Lung (tissue), 12 donors: ENCODE measurements around the gene URAD. TPM values are rescaled to one million over a fixed set of nuclear protein-coding genes. Genes with fewer than 3 reads are reported as not detected.
"Not testable (repeated sequence)": the region's sequence is repeated elsewhere in the genome, so short reads cannot be mapped to it uniquely, and the experiment has no call there.

Experiments used
- ATAC-seq: fragments of 200-7000 bp; cut with Tn5 transposase; one replicate; pipeline ENCODE4 v1.9.1; 2020; ENCODE audit warnings: moderate number of reproducible peaks; ENCODE audit not compliant: insufficient read depth, low FRiP score
- DNase-seq, 3 donors: peaks; one replicate each; pipeline ENCODE4 v3.0.0-alpha.2; 2013 to 2017
- H3K27ac ChIP-seq, 2 donors: one replicate each; pipeline ENCODE4 v1.5.1; 2013; ENCODE audit warnings: mild to moderate bottlenecking in 2 of 2, moderate library complexity in 2 of 2, control low read depth in 1 of 2, inconsistent platforms in 1 of 2, low read depth in 1 of 2, low read length in 1 of 2
- H3K27me3 ChIP-seq, 3 donors: one replicate each; pipeline ENCODE4 v1.5.1; 2013; ENCODE audit warnings: low read length in 2 of 3; ENCODE audit not compliant: control insufficient read depth in 3 of 3, insufficient read depth in 3 of 3
- H3K36me3 ChIP-seq, 4 donors: one replicate each; pipeline ENCODE4 v1.5.1; 2013; ENCODE audit warnings: low read length in 4 of 4, mild to moderate bottlenecking in 1 of 4, moderate library complexity in 1 of 4; ENCODE audit not compliant: control insufficient read depth in 4 of 4, insufficient read depth in 4 of 4
- H3K4me1 ChIP-seq, 5 donors: one replicate each; pipeline ENCODE4 v1.5.1; 2013; ENCODE audit warnings: low read length in 5 of 5, mild to moderate bottlenecking in 2 of 5, moderate library complexity in 1 of 5; ENCODE audit not compliant: control insufficient read depth in 5 of 5, insufficient read depth in 5 of 5
- H3K4me3 ChIP-seq: one replicate; pipeline ENCODE4 v1.5.1; 2013; ENCODE audit warnings: mild to moderate bottlenecking, control low read depth, moderate library complexity
- H3K9ac ChIP-seq, 2 donors: one replicate each; pipeline ENCODE4 v1.5.1; 2013; ENCODE audit warnings: low read length in 2 of 2, control low read depth in 1 of 2; ENCODE audit not compliant: insufficient read depth in 1 of 2
- H3K9me3 ChIP-seq, 4 donors: one replicate each; pipeline ENCODE4 v1.5.1; 2013; ENCODE audit warnings: low read length in 3 of 4, mild to moderate bottlenecking in 1 of 4, moderate library complexity in 1 of 4; ENCODE audit not compliant: control insufficient read depth in 4 of 4, insufficient read depth in 3 of 4
- CTCF ChIP-seq: IDR thresholded peaks from 2 replicates; pipeline ENCODE4 v1.5.1; 2012; ENCODE audit warnings: mild to moderate bottlenecking; ENCODE audit errors: control extremely low read depth, extremely low read depth
- WGBS, 2 donors: extraction: QIAGEN DNeasy Blood & Tissue Kit; methylation state at CpG; one replicate each; pipeline ENCODE4 v1.1.7; 2013; 5-methylcytosine and 5-hydroxymethylcytosine counted together
- polyA plus RNA-seq, 2 donors: library from polyadenylated mRNA; stranded (reverse); fragments of 200-250 nt; gene quantifications; one replicate each; pipeline ENCODE4 v1.2.1, GENCODE V29; 2013
- total RNA-seq, 2 donors: library from RNA; depleted of rRNA in 1 of 2; stranded (reverse); fragments of >200 nt in 1 of 2; gene quantifications; one replicate each; pipeline ENCODE4 v1.2.1, GENCODE V29; 2014 to 2021
- donor health status: control.
- donor health status: control.
- donor health status: Bipolar disorder and iron deficiency.
- donor health status: healthy.
- donor health status: DM: yes; HTN: yes; CAD: no.

URAD gene
- total and polyA plus RNA-seq, 4 donors = not detected

GRCh38 chr13:28012383-28012782, 23.9 kb upstream of the URAD start:
- no peak for TF ChIP-seq CTCF
- H3K4me1 ChIP-seq = no peaks in the 10 kb centered on the region
- H3K27ac ChIP-seq = no peak overlapping the region
- H3K9ac ChIP-seq = no peak overlapping the region
- H3K9me3 ChIP-seq = peaks cover 0 to 3% (median 0%) of the 10 kb centered on the region in 4 donors
- no peak overlapping the region for H3K4me3 ChIP-seq
- no peaks in the 10 kb centered on the region for H3K36me3 ChIP-seq
- WGBS, 2 donors = 85 to 97% methylated on average over 4 of the region's 4 CpGs
- DNase-seq (no peak), ATAC-seq (no peak)
- peaks cover 0 to 6% (median 0%) of the 10 kb centered on the region in 3 donors for H3K27me3 ChIP-seq

GRCh38 chr13:28010046-28010445, 21.6 kb upstream of the URAD start:
- Histone ChIP-seq H3K4me3 (no peak overlapping the region), H3K27ac (no peak overlapping the region), H3K4me1 (no peaks in the 10 kb centered on the region), H3K36me3 (no peaks in the 10 kb centered on the region), H3K27me3 (peaks cover 0 to under 1% (median 0%) of the 10 kb centered on the region in 3 donors), H3K9ac (no peak overlapping the region), H3K9me3 (peaks cover 0 to 3% (median 0%) of the 10 kb centered on the region in 4 donors)
- 73 to 79% methylated on average over 5 of the region's 5 CpGs for WGBS, 2 donors
- ATAC-seq (no peak), DNase-seq (no peak)
- no peak for TF ChIP-seq CTCF

GRCh38 chr13:28005016-28005415, 16.5 kb upstream of the URAD start:
- H3K9ac ChIP-seq, DNase-seq, H3K27ac ChIP-seq, H3K36me3 ChIP-seq, H3K27me3 ChIP-seq, H3K4me3 ChIP-seq, H3K4me1 ChIP-seq, ATAC-seq, H3K9me3 ChIP-seq: not testable (repeated sequence)
- 95 to 96% methylated on average over 13 of the region's 13 CpGs for WGBS, 2 donors

GRCh38 chr13:28002886-28003698, 14.6 kb upstream of the URAD start:
- H3K4me1 ChIP-seq = no peaks in the 10 kb centered on the region
- H3K27ac ChIP-seq = no peak overlapping the region
- no peaks in the 10 kb centered on the region for H3K27me3 ChIP-seq
- DNase-seq = no peak
- TF ChIP-seq CTCF = no peak
- H3K36me3 ChIP-seq = no peaks in the 10 kb centered on the region
- ATAC-seq = no peak
- no peak overlapping the region for H3K4me3 ChIP-seq
- no peak overlapping the region for H3K9ac ChIP-seq
- peaks cover 0 to 3% (median 0%) of the 10 kb centered on the region in 4 donors for H3K9me3 ChIP-seq
- 79 to 88% methylated on average over 6 of the region's 6 CpGs for WGBS, 2 donors
